ENCODE measurements around the gene RPS2. TPM values are rescaled to one million over a fixed set of nuclear protein-coding genes. Genes with fewer than 3 reads are reported as not detected.

Gene RPS2
- total RNA-seq, 1 experiment from 2014 or later, result 6,554 TPM

- no peak for DNase-seq (ENCODE audit: extremely low read depth, low read depth)
Observed at GRCh38 chr16:1999866-2000514, 35.4 kb upstream of the RPS2 start.

DNA sequence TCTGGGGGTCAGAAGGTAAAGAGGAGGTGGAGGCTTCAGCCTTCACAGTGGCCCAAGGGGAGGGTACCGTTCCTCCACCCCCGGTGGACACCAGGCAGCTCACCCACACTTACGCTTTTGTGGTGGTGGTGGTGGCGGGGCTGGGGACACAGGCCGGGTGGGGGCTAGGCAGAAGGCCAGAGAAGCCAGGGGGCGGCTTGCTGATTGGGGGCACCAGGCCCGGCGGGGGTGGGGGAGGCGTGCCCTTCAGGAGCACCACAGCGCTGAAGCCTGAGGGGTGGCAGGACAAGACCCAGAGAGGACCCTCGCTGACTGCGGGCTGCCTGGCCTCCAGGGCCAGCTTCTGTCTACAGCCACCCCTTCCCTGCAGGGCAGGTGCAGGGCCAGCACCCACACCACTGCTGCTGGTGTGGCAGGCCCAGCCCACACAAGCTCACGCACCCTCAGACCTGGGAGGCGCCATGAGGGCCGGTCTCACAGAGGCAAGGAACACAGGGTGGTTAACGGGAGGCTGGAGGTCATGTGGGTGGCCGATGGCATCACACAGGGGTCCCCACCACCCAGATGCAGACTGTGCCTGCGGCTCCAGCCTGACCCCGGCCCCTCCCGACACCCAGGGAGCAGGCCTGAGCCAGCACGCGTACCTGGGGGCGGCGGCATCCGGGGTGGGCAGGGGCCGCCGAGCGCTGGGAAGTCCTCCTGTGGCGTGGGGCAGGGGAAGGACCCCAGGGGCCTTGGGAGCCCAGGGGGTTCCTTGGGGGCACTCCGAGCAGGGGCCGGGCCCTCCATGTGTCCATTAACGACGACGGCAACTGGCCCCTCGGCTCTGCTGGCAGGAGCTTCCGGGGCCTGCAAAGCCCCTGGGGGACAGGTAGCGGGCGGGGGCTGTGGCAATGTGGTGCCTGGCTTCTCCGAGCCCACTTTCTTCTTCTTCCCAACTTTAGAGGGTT is 34.5 kb upstream of the RPS2 start:
- no peak for DNase-seq (ENCODE audit: extremely low read depth, low read depth)

GRCh38 chr16:1998360-1998835 is 33.8 kb upstream of the RPS2 start:
- DNase-seq (ENCODE audit: extremely low read depth, low read depth), result no peak

DNA sequence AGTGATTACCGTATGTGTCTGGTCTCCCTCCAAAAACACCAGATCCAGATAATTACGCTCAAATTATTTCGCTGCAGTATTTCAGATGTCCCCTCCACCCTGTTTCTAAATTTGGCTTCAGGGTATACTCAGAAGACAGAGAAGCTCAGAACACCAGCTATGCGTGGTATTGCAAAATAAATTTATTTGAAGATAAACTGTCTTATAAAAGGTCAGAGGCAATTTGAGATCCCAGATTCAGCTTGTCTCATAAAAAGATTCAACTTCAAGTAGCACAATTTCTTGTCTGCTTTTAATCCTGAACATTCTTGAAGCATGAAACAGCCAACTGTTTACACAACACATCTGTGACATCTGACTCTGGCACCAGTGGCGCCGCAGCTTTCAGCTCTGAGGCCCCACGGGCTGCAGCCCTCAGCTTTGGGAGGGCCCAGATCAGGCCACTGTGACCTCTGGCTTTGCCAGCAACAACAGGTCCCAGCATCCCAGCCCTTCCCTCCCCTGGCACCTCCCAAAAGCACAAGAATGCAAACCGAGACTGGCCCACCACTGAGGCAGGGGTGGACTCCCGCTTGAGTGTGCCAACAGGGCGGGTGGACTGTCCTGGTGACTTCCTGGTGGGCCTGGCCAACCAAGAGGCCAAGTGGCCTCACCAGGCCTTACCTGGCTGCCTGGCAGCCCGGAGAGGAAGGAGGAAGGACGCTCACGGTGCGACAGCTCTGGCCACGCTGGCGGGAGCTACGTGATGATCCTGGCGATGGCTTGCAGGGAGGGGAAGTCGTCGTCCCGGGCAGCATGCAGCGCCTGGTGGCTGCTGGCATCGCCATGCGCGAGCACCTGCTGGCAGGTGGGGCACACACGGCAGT is 33.1 kb upstream of the RPS2 start:
- no peak for DNase-seq (ENCODE audit: extremely low read depth, low read depth)

DNA sequence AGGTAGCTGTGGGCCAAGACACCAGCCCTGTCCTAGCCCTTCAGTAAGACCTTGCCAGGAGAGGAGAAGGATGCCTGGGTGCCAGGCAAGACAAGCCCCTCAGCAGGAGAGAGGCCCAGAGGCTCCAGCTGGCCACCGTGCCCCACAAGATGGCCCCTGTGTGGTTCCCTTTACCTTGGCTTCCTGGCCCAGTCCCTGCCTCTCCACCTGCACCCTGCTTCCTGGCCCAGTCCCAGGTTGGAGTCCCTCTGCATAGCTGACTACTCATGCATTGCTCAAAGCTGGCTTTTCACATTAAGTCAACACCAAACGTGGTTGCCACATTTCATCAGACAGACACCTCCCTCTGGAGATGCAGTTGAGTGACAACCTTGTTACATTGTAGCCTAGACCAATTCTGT is 29.1 kb upstream of the RPS2 start:
- no peak for DNase-seq (ENCODE audit: extremely low read depth, low read depth)

DNA sequence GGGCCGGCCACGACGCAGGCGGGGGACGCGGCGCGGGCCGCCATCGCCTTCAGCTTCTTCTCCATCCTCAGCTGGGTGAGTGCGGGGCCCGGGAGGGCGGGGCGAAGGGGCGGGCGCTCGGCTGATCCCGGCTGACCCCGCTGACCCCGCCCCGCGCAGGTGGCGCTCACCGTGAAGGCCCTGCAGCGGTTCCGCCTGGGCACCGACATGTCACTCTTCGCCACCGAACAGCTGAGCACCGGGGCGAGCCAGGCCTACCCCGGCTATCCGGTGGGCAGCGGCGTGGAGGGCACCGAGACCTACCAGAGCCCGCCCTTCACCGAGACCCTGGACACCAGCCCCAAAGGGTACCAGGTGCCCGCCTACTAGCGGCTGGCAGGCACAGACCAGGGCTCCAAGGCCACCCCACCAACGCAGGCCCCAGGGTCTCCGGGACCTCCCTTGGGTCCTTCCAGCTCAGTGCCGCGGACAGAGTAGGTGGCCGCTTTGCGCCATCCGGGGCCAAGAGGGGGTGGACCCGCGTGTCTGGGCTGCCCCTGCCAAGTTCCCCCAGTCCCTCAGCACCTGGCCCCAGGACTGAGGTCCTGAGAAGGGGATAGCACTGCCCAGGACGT is 28.2 kb upstream of the RPS2 start:
- no peak for DNase-seq (ENCODE audit: extremely low read depth, low read depth)

DNA sequence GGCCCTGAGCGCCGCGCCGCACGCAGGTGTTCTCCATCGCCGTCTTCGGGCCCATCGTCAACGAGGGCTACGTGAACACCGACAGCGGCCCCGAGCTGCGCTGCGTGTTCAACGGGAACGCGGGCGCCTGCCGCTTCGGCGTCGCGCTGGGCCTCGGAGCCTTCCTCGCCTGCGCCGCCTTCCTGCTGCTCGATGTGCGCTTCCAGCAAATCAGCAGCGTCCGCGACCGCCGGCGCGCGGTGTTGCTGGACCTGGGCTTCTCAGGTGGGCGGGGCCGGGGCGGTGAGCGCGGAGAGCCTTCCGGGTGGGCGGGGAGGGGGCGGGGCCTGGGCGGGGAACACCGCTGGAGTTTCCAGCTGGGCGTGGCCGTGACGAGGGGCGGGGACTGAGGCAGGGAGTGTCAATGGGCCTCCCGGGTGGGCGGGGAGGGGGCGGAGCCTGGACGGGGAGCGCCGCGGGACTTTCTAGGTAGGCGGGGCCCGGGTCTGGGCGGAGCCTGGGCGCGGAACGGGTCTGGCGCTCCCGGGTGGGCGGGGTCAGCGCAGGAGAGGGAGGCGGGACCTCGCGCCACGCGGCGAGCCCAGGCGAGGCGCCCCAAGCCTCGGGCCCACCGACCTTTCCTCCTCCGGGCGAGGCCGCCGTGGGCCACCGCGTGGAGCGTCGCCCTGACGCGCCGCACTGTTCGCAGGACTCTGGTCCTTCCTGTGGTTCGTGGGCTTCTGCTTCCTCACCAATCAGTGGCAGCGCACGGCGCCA is 27.5 kb upstream of the RPS2 start:
- peak; percentile 89 for DNase-seq (ENCODE audit: extremely low read depth, low read depth)

DNA sequence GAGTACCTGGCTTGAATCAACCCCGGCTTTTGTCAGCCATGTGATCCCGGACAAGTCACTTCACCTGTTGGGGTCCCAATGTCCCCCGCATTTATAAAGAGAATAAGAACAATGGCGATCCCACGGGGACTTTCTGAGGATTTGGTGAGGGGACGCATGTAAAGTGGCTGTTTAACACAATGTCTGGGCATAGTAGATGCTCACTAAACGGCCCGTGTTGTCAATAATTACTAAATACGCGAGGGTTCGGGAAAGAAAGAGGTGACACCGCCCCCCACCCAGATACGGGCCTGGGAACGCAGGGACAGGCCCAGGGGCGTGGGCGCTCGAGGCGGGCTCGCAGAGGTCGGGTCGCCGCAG is 26.9 kb upstream of the RPS2 start:
- no peak for DNase-seq (ENCODE audit: extremely low read depth, low read depth)

DNA sequence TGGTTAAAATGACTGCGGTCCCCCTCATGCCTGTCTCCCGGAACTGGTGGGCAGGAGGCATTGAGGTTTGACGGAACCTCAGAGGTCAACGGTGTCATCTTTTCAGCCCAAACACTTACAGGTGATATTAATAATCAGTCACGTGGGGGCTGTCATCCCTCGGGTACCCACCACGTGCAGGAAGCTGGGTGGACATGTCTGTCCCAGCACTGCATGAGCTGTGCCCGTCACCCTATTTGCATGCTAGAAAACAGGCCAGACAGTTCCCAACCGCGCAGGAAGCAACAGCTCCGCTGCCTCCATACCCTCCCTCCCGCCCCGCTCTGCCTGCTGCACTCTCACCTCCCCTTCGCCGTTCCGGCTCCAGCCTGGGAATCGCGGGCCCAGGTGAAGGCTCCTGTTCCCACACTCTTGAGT is 26.5 kb upstream of the RPS2 start:
- DNase-seq (ENCODE audit: extremely low read depth, low read depth), result no peak

- no peak for DNase-seq (ENCODE audit: extremely low read depth, low read depth)
Observed at GRCh38 chr16:1990351-1991134, 25.9 kb upstream of the RPS2 start.

DNA sequence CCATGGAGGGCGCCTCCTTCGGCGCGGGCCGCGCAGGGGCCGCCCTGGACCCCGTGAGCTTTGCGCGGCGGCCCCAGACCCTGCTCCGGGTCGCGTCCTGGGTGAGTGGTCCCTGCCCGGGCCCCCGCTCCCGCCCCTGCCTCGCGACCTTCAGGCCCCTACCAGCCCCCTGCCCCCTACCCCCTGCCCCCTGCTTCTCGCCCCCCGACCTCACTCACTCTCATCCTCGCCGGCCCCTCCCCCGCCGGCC is 25.4 kb upstream of the RPS2 start:
- DNase-seq (ENCODE audit: extremely low read depth, low read depth), result no peak

- DNase-seq (ENCODE audit: extremely low read depth, low read depth), result no peak
Observed at GRCh38 chr16:1989209-1990100, 24.8 kb upstream of the RPS2 start, which contains the start of gene SYNGR3. TSS of gene SYNGR3 (plus strand) at chr16:1989970. CDS start at chr16:1990103, 133 bp downstream.

DNA sequence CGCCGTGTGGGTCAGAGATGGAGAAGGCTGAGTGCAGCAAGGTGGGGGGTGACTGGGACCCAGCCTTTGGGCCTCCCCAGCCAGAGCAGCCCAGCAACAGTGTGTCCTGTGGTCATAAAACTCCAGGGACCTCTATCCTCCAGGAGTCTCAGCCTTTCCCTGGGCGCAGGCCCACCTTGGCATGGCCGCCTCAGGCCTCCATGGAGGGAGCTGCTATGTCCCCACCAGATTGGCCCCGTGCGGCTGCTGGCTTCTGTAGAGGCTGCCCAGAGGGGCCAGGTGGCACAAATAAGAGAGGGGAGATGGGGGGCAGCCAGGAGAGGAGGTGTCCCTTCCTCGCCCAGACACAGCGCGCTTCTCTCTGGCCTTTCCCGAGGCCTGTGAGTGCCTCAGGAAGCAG is 22.6 kb upstream of the RPS2 start:
- no peak for DNase-seq (ENCODE audit: extremely low read depth, low read depth)

- DNase-seq (ENCODE audit: extremely low read depth, low read depth), result no peak
Observed at GRCh38 chr16:1985466-1986150, 21.0 kb upstream of the RPS2 start.

DNA sequence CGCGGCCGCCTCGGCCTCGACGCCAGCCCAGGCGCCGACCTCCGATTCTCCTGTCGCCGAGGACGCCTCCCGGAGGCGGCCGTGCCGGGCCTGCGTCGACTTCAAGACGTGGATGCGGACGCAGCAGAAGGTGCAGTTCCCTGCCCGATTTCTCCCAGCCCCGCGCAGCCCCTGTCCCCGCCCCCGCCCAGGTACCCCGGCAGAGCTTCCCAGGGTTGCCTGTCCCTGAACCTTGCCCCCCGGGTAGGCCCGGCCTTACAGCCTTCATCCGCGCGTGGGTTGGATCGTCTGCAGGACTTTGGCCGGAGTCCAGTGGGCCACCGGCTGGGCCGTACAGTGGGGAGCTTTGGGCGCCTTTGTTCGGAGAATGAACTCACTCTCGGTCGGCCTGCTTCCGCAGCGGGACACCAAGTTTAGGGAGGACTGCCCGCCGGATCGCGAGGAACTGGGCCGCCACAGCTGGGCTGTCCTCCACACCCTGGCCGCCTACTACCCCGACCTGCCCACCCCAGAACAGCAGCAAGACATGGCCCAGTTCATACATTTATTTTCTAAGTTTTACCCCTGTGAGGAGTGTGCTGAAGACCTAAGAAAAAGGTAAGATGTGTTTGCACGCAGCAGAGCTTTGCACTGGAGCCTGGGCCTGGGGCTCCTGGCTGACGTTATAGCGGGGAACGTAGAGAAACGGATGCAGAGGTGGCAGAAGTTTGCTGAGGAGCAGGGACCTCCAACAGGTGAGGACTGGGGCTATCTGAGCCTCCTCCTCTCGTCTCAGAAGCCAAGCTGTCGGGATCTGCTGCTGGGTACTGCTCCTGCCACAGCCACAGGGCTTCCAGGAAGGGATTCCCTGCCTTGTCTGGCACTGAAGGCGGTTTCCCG is 20.0 kb upstream of the RPS2 start:
- DNase-seq (ENCODE audit: extremely low read depth, low read depth), result no peak

- peak; percentile 91 for DNase-seq (ENCODE audit: extremely low read depth, low read depth)
Observed at GRCh38 chr16:1983544-1984346, 19.1 kb upstream of the RPS2 start, which contains the start of gene GFER. TSS of gene GFER (plus strand) at chr16:1984193. CDS start at chr16:1984219, 26 bp downstream.

All from NCI-H460 (cell line).